Measurements from ENCODE around the gene BTNL8.

The BTNL8 gene

DNA sequence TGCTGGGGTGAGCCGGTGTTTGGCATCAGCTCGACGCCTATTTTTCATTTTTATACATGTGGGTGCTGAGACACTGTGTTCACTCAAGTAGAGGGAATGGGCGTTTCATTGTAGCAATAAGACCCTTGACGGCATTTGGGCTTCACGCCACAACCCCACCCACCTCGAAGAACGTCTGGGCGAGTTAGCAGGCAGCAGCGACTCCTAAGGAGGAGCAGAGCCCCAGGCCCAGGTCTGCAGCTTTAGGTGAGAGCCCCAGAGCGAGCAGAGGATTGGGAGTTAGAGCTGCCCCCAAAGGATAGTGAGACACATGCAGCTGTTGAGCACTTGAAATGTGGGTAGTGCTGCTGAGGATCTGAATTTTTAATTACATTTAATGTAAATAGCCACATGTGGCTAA lies 36.3 kb upstream of the BTNL8 start:
- no peak for TF ChIP-seq CEBPB (IDR thresholded peaks at IDR 0.05)
- no peak for TF ChIP-seq FOXM1 (IDR thresholded peaks at IDR 0.05; ENCODE audit: borderline replicate concordance, low read depth)
- no peak for TF ChIP-seq TEAD4 (IDR thresholded peaks at IDR 0.05)
- TF ChIP-seq, protein P1, sequence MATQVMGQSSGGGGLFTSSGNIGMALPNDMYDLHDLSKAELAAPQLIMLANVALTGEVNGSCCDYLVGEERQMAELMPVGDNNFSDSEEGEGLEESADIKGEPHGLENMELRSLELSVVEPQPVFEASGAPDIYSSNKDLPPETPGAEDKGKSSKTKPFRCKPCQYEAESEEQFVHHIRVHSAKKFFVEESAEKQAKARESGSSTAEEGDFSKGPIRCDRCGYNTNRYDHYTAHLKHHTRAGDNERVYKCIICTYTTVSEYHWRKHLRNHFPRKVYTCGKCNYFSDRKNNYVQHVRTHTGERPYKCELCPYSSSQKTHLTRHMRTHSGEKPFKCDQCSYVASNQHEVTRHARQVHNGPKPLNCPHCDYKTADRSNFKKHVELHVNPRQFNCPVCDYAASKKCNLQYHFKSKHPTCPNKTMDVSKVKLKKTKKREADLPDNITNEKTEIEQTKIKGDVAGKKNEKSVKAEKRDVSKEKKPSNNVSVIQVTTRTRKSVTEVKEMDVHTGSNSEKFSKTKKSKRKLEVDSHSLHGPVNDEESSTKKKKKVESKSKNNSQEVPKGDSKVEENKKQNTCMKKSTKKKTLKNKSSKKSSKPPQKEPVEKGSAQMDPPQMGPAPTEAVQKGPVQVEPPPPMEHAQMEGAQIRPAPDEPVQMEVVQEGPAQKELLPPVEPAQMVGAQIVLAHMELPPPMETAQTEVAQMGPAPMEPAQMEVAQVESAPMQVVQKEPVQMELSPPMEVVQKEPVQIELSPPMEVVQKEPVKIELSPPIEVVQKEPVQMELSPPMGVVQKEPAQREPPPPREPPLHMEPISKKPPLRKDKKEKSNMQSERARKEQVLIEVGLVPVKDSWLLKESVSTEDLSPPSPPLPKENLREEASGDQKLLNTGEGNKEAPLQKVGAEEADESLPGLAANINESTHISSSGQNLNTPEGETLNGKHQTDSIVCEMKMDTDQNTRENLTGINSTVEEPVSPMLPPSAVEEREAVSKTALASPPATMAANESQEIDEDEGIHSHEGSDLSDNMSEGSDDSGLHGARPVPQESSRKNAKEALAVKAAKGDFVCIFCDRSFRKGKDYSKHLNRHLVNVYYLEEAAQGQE (IDR thresholded peaks at IDR 0.05; ENCODE audit: low read depth): no peak
- TF ChIP-seq TAF1 (IDR thresholded peaks at IDR 0.05; ENCODE audit: low read depth): no peak
- TF ChIP-seq RAD21 (IDR thresholded peaks at IDR 0.05; ENCODE audit: low read depth): no peak
- TF ChIP-seq TCF12 (IDR thresholded peaks at IDR 0.05; ENCODE audit: low read depth): no peak
- no peak for TF ChIP-seq EGR1 (IDR thresholded peaks at IDR 0.05)
- TF ChIP-seq NFIC (IDR thresholded peaks at IDR 0.05): no peak
- TF ChIP-seq, protein P2, sequence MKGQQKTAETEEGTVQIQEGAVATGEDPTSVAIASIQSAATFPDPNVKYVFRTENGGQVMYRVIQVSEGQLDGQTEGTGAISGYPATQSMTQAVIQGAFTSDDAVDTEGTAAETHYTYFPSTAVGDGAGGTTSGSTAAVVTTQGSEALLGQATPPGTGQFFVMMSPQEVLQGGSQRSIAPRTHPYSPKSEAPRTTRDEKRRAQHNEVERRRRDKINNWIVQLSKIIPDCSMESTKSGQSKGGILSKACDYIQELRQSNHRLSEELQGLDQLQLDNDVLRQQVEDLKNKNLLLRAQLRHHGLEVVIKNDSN (IDR thresholded peaks at IDR 0.05): no peak
- TF ChIP-seq, protein P3, sequence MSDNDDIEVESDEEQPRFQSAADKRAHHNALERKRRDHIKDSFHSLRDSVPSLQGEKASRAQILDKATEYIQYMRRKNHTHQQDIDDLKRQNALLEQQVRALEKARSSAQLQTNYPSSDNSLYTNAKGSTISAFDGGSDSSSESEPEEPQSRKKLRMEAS (IDR thresholded peaks at IDR 0.05): no peak
- no peak for TF ChIP-seq EP300 (IDR thresholded peaks at IDR 0.05; ENCODE audit: borderline replicate concordance)
- TF ChIP-seq YY1 (IDR thresholded peaks at IDR 0.05; ENCODE audit: low read depth): no peak
- no peak for TF ChIP-seq ZBTB7A (IDR thresholded peaks at IDR 0.05; ENCODE audit: low read depth)
- no peak for TF ChIP-seq CREB1 (IDR thresholded peaks at IDR 0.05; ENCODE audit: low read depth)

DNA sequence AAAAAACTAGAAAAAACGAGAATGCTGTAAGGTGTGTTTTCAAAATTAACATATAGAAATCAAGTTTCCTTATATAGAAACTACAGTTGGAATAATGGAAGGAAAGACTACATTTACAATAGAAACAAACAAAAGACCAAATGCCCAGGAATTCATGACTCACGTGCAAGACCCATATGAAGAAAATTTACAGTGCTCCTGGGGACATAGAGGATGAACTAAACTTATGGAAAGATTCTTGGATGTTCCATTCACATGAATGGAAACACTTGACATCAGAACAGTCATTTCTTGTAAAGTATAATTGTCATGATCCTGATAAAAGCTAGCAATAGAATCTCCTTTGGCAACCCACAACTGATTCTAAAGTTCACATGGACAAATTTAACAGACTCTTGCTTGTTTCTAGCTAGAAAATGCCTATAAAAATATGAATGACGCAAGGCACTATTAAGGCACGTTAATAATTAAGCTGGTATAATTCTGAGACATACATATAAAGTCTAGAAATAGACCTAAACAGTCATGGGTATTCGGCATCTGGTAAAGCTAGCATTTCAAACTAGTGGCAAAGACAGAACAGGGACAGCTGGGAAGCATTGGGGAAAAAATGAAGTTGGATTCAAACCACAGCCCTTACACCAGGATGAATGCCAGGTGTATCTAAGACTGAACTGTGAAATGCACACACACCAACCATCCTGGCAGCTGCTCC lies 32.8 kb upstream of the BTNL8 start:
- no peak for TF ChIP-seq YY1 (IDR thresholded peaks at IDR 0.05; ENCODE audit: low read depth)
- TF ChIP-seq, protein P2 (IDR thresholded peaks at IDR 0.05): no peak
- TF ChIP-seq TEAD4 (IDR thresholded peaks at IDR 0.05): no peak
- no peak for TF ChIP-seq CREB1 (IDR thresholded peaks at IDR 0.05; ENCODE audit: low read depth)
- no peak for TF ChIP-seq TCF12 (IDR thresholded peaks at IDR 0.05; ENCODE audit: low read depth)
- TF ChIP-seq EGR1 (IDR thresholded peaks at IDR 0.05): no peak
- TF ChIP-seq NFIC (IDR thresholded peaks at IDR 0.05): no peak
- no peak for TF ChIP-seq TAF1 (IDR thresholded peaks at IDR 0.05; ENCODE audit: low read depth)
- no peak for TF ChIP-seq FOXM1 (IDR thresholded peaks at IDR 0.05; ENCODE audit: borderline replicate concordance, low read depth)
- no peak for TF ChIP-seq CEBPB (IDR thresholded peaks at IDR 0.05)
- TF ChIP-seq RAD21 (IDR thresholded peaks at IDR 0.05; ENCODE audit: low read depth): no peak
- TF ChIP-seq, protein P3 (IDR thresholded peaks at IDR 0.05): no peak
- no peak for TF ChIP-seq EP300 (IDR thresholded peaks at IDR 0.05; ENCODE audit: borderline replicate concordance)

DNA sequence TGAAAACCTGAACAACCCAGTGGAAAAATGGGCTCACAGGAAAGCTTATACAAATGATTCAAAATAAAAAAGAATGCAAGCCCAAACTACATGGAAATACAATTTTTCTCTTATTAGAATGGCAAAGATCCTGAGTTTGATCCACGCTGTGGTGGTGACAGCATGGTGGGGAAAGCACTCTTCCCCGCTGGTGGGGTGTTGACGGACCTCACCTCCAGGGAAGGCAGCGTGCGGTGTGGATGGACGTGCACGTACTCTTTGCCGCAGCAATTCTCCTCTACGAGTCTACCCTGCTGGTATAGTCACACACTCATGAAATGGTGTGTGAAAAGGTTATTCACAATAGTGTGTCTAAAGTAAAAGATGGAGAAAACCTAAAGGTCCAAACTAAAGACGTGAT lies 32.0 kb upstream of the BTNL8 start:
- no peak for TF ChIP-seq TEAD4 (IDR thresholded peaks at IDR 0.05)
- no peak for TF ChIP-seq CEBPB (IDR thresholded peaks at IDR 0.05)
- no peak for TF ChIP-seq FOXM1 (IDR thresholded peaks at IDR 0.05; ENCODE audit: borderline replicate concordance, low read depth)
- TF ChIP-seq, protein P3 (IDR thresholded peaks at IDR 0.05): no peak
- no peak for TF ChIP-seq RAD21 (IDR thresholded peaks at IDR 0.05; ENCODE audit: low read depth)
- no peak for TF ChIP-seq EP300 (IDR thresholded peaks at IDR 0.05; ENCODE audit: borderline replicate concordance)
- TF ChIP-seq TCF12 (IDR thresholded peaks at IDR 0.05; ENCODE audit: low read depth): no peak
- no peak for TF ChIP-seq ZBTB7A (IDR thresholded peaks at IDR 0.05; ENCODE audit: low read depth)
- no peak for TF ChIP-seq YY1 (IDR thresholded peaks at IDR 0.05; ENCODE audit: low read depth)
- TF ChIP-seq, protein P2 (IDR thresholded peaks at IDR 0.05): no peak
- TF ChIP-seq EGR1 (IDR thresholded peaks at IDR 0.05): no peak
- TF ChIP-seq CREB1 (IDR thresholded peaks at IDR 0.05; ENCODE audit: low read depth): no peak
- no peak for TF ChIP-seq TAF1 (IDR thresholded peaks at IDR 0.05; ENCODE audit: low read depth)
- TF ChIP-seq, protein P1 (IDR thresholded peaks at IDR 0.05; ENCODE audit: low read depth): no peak
- TF ChIP-seq NFIC (IDR thresholded peaks at IDR 0.05): no peak

DNA sequence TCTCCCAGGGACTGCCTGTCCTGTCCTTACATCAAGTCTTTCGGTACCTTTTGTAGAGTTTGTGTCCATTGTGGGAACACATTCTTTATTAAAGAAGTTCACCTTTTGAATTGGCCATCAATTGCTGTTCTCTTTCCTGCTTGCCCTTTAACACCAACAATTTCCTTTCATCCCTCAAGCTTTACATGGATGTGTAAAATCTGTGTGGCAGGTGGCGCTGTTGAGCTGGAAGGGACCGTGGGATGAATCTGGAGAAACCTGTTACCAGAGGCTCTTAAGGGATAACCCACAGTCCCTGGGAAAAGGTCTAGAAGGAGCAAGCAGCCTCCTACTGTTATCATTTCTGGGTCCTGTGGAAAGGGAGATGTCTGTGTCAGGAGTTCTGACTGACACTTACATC lies 30.0 kb upstream of the BTNL8 start:
- TF ChIP-seq RAD21 (IDR thresholded peaks at IDR 0.05; ENCODE audit: low read depth) (peak; percentile 92), NFIC (IDR thresholded peaks at IDR 0.05) (no peak)

DNA sequence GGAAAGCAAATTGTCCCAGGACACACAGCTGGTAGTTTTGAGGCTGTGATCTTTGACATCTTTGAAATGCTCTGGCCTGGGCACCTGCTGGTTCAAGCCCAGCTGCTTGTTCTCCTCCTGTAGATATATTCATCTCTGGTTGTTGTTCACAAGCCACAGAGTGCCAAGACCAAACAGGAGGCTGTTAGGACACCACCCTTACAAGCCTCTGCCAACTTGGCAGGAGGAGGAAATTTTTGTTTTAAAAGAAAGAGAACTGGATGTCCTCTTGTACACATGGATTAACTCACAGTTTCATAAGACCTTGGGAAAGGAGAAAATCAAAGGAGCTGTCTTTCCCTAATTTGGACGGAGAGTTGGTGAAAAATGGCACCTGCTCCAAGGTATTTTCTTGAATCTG lies 29.4 kb upstream of the BTNL8 start:
- TF ChIP-seq TCF12 (IDR thresholded peaks at IDR 0.05; ENCODE audit: low read depth) (no peak), EGR1 (IDR thresholded peaks at IDR 0.05) (no peak), TAF1 (IDR thresholded peaks at IDR 0.05; ENCODE audit: low read depth) (no peak), EP300 (IDR thresholded peaks at IDR 0.05; ENCODE audit: borderline replicate concordance) (no peak), TEAD4 (IDR thresholded peaks at IDR 0.05) (no peak), CEBPB (IDR thresholded peaks at IDR 0.05) (no peak), YY1 (IDR thresholded peaks at IDR 0.05; ENCODE audit: low read depth) (no peak), NFIC (IDR thresholded peaks at IDR 0.05) (no peak), CREB1 (IDR thresholded peaks at IDR 0.05; ENCODE audit: low read depth) (no peak), RAD21 (IDR thresholded peaks at IDR 0.05; ENCODE audit: low read depth) (no peak)
- TF ChIP-seq, protein P2 (IDR thresholded peaks at IDR 0.05): no peak
- TF ChIP-seq, protein P1 (IDR thresholded peaks at IDR 0.05; ENCODE audit: low read depth): no peak

Measured in Ishikawa (cell line).